Mammary epithelial cell (primary cell): ENCODE data around the gene NLRP1.

Source experiments
- CTCF ChIP-seq, 2 donors: IDR thresholded peaks in 1 of 2; conservative IDR thresholded peaks in 1 of 2; 2 replicates each; pipeline ENCODE4 v1.5.1; 2011 to 2012; ENCODE audit warnings: inconsistent platforms in 2 of 2, low read length in 2 of 2, mild to moderate bottlenecking in 2 of 2, control low read depth in 1 of 2, low read depth in 1 of 2; ENCODE audit not compliant: insufficient read depth in 1 of 2; ENCODE audit errors: extremely low read depth in 1 of 2
- EZH2 ChIP-seq: IDR thresholded peaks from 2 replicates; pipeline ENCODE4 v1.6.1; 2012; ENCODE audit warnings: low read length, inconsistent platforms, borderline replicate concordance

GRCh38 chr17:5565808-5566207 is 18.5 kb downstream of the NLRP1 start:
- TF ChIP-seq CTCF (conservative IDR thresholded peaks at IDR 0.05 in 1 of 2, IDR thresholded peaks at IDR 0.05 in 1 of 2; ENCODE audit: extremely low read depth in 1 of 2, insufficient read depth in 1 of 2, low read depth in 1 of 2, low read length in 2 of 2) (no peak), EZH2 (no peak)
